Mucosa of descending colon (tissue), 3 donors: ENCODE results near the gene PPP1R12C. TPM values are rescaled to one million over a fixed set of nuclear protein-coding genes. Genes with fewer than 3 reads are reported as not detected.
"Not testable (repeated sequence)": the region's sequence is repeated elsewhere in the genome, so short reads cannot be mapped to it uniquely, and the experiment has no call there.

Experiments used
- ATAC-seq: fragments of 200-7000 bp; cut with Tn5 transposase; one replicate; pipeline ENCODE4 v1.9.1; 2020; ENCODE audit warnings: mild to moderate bottlenecking, moderate library complexity
- DNase-seq, 3 donors: peaks; one replicate each; pipeline ENCODE4 v3.0.0-alpha.2; 2020
- H3K36me3 ChIP-seq: fragments of 200-600 bp; one replicate; pipeline ENCODE4 v1.8.0; 2021; ENCODE audit warnings: low read depth, mild to moderate bottlenecking
- H3K4me1 ChIP-seq: fragments of 200-600 bp; one replicate; pipeline ENCODE4 v1.8.0; 2021; ENCODE audit warnings: low read depth, mild to moderate bottlenecking
- H3K4me3 ChIP-seq: fragments of 200-600 bp; one replicate; pipeline ENCODE4 v1.8.0; 2021; ENCODE audit warnings: mild to moderate bottlenecking
- H3K9me3 ChIP-seq: fragments of 200-600 bp; one replicate; pipeline ENCODE4 v1.8.0; 2021; ENCODE audit warnings: mild to moderate bottlenecking
- intact Hi-C, 2 donors: fragments of 100-400 bp; cut with DNase I in 1 of 2; cut with micrococcal nuclease in 1 of 2; formaldehyde crosslinking; loops; one replicate each; pipeline versions ENCODE4 v1.11.0 to v1.11.1; 2022; cut with DNase I, micrococcal nuclease
- total RNA-seq, 3 donors: library from RNA; stranded (reverse); fragmentation: NEBNext Ultra II Directional in 2 of 3; extraction: Animal tissue kit (Norgen Biotek cat#: 25700) in 2 of 3; gene quantifications; one replicate each; pipeline versions ENCODE4 v1.2.1 to v1.2.4, GENCODE V29; 2021 to 2023
- TF ChIP-seq, protein P1 (sequence below): fragments of 200-600 bp; IDR thresholded peaks from one replicate; pipeline ENCODE4 v1.8.0; 2022; ENCODE audit warnings: antibody characterized with exemption, mild to moderate bottlenecking
- donor health status: DM: no; HTN: no; CAD: no; lungs with moderate emphysema.
- donor health status: DM: no; HTN: no; CAD: no.
- donor health status: DM: no; HTN: yes; CAD: no.

Gene PPP1R12C
- total RNA-seq, 3 donors from 2014 or later = 99.8 to 236 (median 112) TPM

DNA sequence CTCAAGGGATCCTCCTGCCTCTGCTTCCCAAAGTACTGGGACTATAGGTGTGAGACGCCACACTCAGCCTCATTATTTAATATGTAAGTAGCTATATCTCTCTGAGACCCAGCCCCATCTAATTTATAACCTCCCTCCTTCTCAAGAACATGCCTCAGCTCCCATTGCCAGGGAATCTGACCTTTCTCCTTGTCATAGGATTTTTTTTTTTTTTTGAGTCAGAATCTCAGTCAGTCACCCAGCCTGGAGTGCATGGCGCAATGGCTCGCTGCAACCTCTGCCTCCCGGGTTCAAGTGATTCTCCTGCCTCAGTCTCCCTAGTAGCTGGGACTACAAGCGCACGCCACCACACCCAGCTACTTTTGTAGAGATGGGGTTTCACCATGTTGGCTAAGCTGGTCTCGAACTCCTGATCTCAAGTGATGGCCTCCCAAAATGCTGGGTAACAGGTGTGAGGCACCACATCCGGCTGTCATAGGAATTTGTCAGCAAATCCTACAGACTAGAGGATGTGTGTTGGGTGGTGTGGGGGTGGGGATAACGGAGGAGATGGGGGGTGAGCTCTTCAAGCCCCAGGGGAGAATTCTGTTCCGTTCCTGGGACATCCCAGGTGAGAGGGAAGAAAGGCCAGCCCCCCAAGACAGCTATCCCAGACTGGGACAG, 46.8 kb downstream of the PPP1R12C start:
- Histone ChIP-seq H3K36me3 (no peaks in the 10 kb centered on the region), H3K9me3 (no peaks in the 10 kb centered on the region), H3K4me3 (no peak overlapping the region), H3K4me1 (peaks cover 14% of the 10 kb centered on the region)
- TF ChIP-seq, protein P1, sequence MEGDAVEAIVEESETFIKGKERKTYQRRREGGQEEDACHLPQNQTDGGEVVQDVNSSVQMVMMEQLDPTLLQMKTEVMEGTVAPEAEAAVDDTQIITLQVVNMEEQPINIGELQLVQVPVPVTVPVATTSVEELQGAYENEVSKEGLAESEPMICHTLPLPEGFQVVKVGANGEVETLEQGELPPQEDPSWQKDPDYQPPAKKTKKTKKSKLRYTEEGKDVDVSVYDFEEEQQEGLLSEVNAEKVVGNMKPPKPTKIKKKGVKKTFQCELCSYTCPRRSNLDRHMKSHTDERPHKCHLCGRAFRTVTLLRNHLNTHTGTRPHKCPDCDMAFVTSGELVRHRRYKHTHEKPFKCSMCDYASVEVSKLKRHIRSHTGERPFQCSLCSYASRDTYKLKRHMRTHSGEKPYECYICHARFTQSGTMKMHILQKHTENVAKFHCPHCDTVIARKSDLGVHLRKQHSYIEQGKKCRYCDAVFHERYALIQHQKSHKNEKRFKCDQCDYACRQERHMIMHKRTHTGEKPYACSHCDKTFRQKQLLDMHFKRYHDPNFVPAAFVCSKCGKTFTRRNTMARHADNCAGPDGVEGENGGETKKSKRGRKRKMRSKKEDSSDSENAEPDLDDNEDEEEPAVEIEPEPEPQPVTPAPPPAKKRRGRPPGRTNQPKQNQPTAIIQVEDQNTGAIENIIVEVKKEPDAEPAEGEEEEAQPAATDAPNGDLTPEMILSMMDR = no peak
- ATAC-seq (no peak), DNase-seq (no peak)
- intact Hi-C loops = no loop called here

DNA sequence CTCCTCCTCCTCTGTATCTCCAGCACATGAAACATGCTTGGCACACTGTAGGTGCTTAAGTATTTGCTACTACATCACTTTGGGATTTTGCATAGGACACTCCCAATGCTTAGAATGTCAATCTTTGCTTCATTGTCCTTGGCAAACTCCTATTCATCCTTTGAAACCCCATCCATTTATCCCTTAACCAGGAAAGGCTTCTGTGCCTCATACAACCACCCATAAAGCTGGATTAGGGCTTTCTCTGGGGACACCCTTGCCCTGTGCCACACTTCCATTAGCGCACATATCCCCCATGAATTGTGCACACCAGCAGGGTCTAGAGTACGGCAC, 47.6 kb downstream of the PPP1R12C start:
- TF ChIP-seq, protein P1 = no peak
- DNase-seq = no peak
- Histone ChIP-seq H3K4me1 (peaks cover 8% of the 10 kb centered on the region), H3K36me3 (no peaks in the 10 kb centered on the region), H3K4me3 (no peak overlapping the region), H3K9me3 (no peaks in the 10 kb centered on the region)
- ATAC-seq = no peak
- intact Hi-C loops = no loop called here

- ATAC-seq = peak; percentile 80
- peaks cover 8% of the 10 kb centered on the region for H3K4me1 ChIP-seq
- intact Hi-C loops = no loop called here
- no peaks in the 10 kb centered on the region for H3K36me3 ChIP-seq
- no peaks in the 10 kb centered on the region for H3K9me3 ChIP-seq
- TF ChIP-seq, protein P1 = peak; percentile 9
- no peak overlapping the region for H3K4me3 ChIP-seq
- DNase-seq = peak; percentile 81 to 88 (median 85)
Observed at GRCh38 chr19:55068950-55069864, 48.2 kb downstream of the PPP1R12C start.

GRCh38 chr19:55067869-55068268, 49.6 kb downstream of the PPP1R12C start:
- no peak for DNase-seq
- intact Hi-C loops = no loop called here
- Histone ChIP-seq H3K9me3 (no peaks in the 10 kb centered on the region), H3K36me3 (no peaks in the 10 kb centered on the region), H3K4me1 (peaks cover 8% of the 10 kb centered on the region), H3K4me3 (no peak overlapping the region)
- TF ChIP-seq, protein P1 = no peak
- no peak for ATAC-seq

GRCh38 chr19:55066107-55066709, 51.2 kb downstream of the PPP1R12C start:
- ATAC-seq (no peak), DNase-seq (peak in 1 of 3 donors; percentile 30)
- TF ChIP-seq, protein P1 = no peak
- intact Hi-C loops = no loop called here
- no peak overlapping the region for H3K4me3 ChIP-seq
- peaks cover 10% of the 10 kb centered on the region for H3K4me1 ChIP-seq
- H3K36me3 ChIP-seq = no peaks in the 10 kb centered on the region
- H3K9me3 ChIP-seq = no peaks in the 10 kb centered on the region

DNA sequence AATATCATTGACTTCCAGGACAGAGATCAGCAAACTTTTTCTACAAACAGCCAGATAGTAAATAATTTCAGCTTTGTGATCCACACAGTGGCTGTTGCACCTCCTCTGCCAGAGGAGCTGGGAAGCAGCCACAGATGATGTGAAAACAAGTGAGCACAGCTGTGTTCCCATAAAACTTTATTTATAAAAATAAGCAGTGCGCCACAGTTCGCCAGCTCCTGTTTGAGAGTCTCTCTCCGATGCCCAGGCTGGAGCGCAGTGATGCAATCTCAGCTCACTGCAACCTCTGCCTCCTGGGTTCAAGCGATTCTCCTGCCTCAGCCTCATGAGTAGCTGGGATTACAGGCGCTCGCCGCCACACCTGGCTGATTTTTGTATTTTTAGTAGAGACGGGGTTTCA, 51.9 kb downstream of the PPP1R12C start:
- peak in 1 of 3 donors; percentile 19 for DNase-seq
- intact Hi-C loops, H3K4me3 ChIP-seq: not testable (repeated sequence)

More for the DNA sequence above, 51.9 kb downstream of the PPP1R12C start:
- H3K36me3 ChIP-seq, H3K9me3 ChIP-seq, ATAC-seq, H3K4me1 ChIP-seq: not testable (repeated sequence)
